Uterus (tissue), 4 donors: ENCODE measurements around the gene PANX1. TPM values are rescaled to one million over a fixed set of nuclear protein-coding genes. Genes with fewer than 3 reads are reported as not detected.

Experiments used
- DNase-seq, 2 donors: peaks; one replicate each; pipeline ENCODE4 v3.0.0-alpha.2; 2019 to 2020
- H3K27ac ChIP-seq, 2 donors: fragments of 200-600 bp; sonication (generic); 1 replicate in 1 of 2; 2 replicates in 1 of 2; pipeline ENCODE4 v1.5.1; 2016 to 2018
- H3K27me3 ChIP-seq, 2 donors: fragments of 200-600 bp; sonication (generic); one replicate each; pipeline ENCODE4 v1.5.1; 2018 to 2019; ENCODE audit warnings: control low read depth in 1 of 2
- H3K36me3 ChIP-seq, 2 donors: fragments of 200-600 bp; sonication (generic); one replicate each; pipeline ENCODE4 v1.5.1; 2019; ENCODE audit warnings: control low read depth in 1 of 2
- H3K4me1 ChIP-seq, 2 donors: fragments of 200-600 bp; sonication (generic); one replicate each; pipeline ENCODE4 v1.5.1; 2018 to 2019; ENCODE audit warnings: control low read depth in 1 of 2
- H3K4me3 ChIP-seq, 2 donors: fragments of 200-600 bp; sonication (generic); 1 replicate in 1 of 2; 2 replicates in 1 of 2; pipeline ENCODE4 v1.5.1; 2018 to 2019; ENCODE audit warnings: mild to moderate bottlenecking in 1 of 2
- H3K9me3 ChIP-seq, 2 donors: fragments of 200-600 bp; sonication (generic); one replicate each; pipeline ENCODE4 v1.5.1; 2019; ENCODE audit warnings: control low read depth in 1 of 2
- POLR2A ChIP-seq, 2 donors: fragments of 450-650 bp; IDR thresholded peaks; one replicate each; pipeline ENCODE4 v1.6.1; 2016; ENCODE audit warnings: antibody characterized with exemption in 2 of 2, mild to moderate bottlenecking in 1 of 2, moderate library complexity in 1 of 2
- intact Hi-C: fragments of 100-400 bp; cut with DNase I; formaldehyde crosslinking; loops from one replicate; pipeline ENCODE4 v1.15.1; 2023; ENCODE audit warnings: low total_unique reads
- total RNA-seq, 4 donors: library from RNA; depleted of rRNA in 3 of 4; stranded (reverse); fragments of >200 nt in 3 of 4; gene quantifications; one replicate each; pipeline versions ENCODE4 v1.1.0 to v1.2.4, GENCODE V29; 2014 to 2023
- TF ChIP-seq, protein P1 (sequence below), 4 experiments: fragments of 200-600 bp in 2 of 4; fragments of 450-650 bp in 2 of 4; sonication (generic) in 2 of 4; IDR thresholded peaks; one replicate each; pipeline ENCODE4 v1.5.1; 2016 to 2019; ENCODE audit warnings: antibody characterized with exemption in 4 of 4, mild to moderate bottlenecking in 2 of 4, moderate library complexity in 1 of 4
- donor health status: DM: yes; HTN: yes; CAD: no.

Gene PANX1
- total RNA-seq, 4 donors from 2014 or later = 4.1 to 37.9 (median 15.1) TPM

DNA sequence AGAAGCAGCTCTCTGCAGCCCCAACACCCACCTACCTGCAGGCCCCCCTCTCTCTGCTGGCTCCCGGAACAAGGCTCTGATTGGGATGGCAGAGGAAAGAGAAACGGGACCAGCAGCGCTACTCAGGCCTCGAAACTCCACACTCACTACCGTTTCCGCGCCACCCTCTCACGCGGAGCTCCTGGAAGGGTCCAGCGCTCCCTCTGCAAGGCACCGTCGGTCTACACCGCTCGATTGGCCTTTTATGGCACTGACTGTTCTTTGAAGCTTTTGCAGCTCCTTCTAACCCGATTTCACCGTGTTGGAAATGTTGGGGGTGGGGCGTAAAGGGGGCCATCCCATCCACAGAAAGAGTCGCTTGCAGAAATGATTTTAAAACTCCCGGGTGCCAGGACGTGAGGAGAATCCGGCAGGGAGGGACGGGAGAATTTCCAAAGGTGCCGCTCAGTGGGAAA is 323 bp upstream of the PANX1 start:
- H3K4me1 ChIP-seq = peaks cover 0 to 8% of the 10 kb centered on the region in 2 donors

GRCh38 chr11:94129512-94130297 is 1.1 kb downstream of the PANX1 start:
- Histone ChIP-seq H3K36me3 (no peaks in the 10 kb centered on the region), H3K27me3 (no peaks in the 10 kb centered on the region), H3K4me1 (peaks cover 0 to 8% of the 10 kb centered on the region in 2 donors), H3K4me3 (peak overlapping the region; percentile 68 to 78), H3K9me3 (no peaks in the 10 kb centered on the region), H3K27ac (peak overlapping the region; percentile 92 to 95)
- intact Hi-C loops = no loop called here
- peak in 1 of 2 donors; percentile 54 for DNase-seq
- TF ChIP-seq, protein P1, sequence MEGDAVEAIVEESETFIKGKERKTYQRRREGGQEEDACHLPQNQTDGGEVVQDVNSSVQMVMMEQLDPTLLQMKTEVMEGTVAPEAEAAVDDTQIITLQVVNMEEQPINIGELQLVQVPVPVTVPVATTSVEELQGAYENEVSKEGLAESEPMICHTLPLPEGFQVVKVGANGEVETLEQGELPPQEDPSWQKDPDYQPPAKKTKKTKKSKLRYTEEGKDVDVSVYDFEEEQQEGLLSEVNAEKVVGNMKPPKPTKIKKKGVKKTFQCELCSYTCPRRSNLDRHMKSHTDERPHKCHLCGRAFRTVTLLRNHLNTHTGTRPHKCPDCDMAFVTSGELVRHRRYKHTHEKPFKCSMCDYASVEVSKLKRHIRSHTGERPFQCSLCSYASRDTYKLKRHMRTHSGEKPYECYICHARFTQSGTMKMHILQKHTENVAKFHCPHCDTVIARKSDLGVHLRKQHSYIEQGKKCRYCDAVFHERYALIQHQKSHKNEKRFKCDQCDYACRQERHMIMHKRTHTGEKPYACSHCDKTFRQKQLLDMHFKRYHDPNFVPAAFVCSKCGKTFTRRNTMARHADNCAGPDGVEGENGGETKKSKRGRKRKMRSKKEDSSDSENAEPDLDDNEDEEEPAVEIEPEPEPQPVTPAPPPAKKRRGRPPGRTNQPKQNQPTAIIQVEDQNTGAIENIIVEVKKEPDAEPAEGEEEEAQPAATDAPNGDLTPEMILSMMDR (IDR thresholded peaks at IDR 0.05) = no peak
- no peak for TF ChIP-seq POLR2A (IDR thresholded peaks at IDR 0.05)

More for the DNA sequence above, 323 bp upstream of the PANX1 start:
- H3K9me3 ChIP-seq = no peaks in the 10 kb centered on the region
- H3K27ac ChIP-seq = peak overlapping the region; percentile 92 to 95
- no peaks in the 10 kb centered on the region for H3K27me3 ChIP-seq
- H3K36me3 ChIP-seq = no peaks in the 10 kb centered on the region
- intact Hi-C loops = no loop called here
- peak in 1 of 2 donors; percentile 58 for DNase-seq
- H3K4me3 ChIP-seq = peak overlapping the region; percentile 68 to 78
- no peak for TF ChIP-seq POLR2A (IDR thresholded peaks at IDR 0.05)
- TF ChIP-seq, protein P1 (IDR thresholded peaks at IDR 0.05) = no peak

GRCh38 chr11:94130298-94131046 is 1.8 kb downstream of the PANX1 start:
- TF ChIP-seq, protein P1 (IDR thresholded peaks at IDR 0.05) = no peak
- TF ChIP-seq POLR2A (IDR thresholded peaks at IDR 0.05) = no peak
- peak; percentile 31 to 59 for DNase-seq
- Histone ChIP-seq H3K4me1 (peaks cover 2 to 8% of the 10 kb centered on the region in 2 donors), H3K9me3 (no peaks in the 10 kb centered on the region), H3K27me3 (no peaks in the 10 kb centered on the region), H3K36me3 (no peaks in the 10 kb centered on the region), H3K27ac (peak overlapping the region; percentile 92 to 95), H3K4me3 (peak overlapping the region in 1 of 2 donors; percentile 68)
- intact Hi-C loops = no loop called here

- Histone ChIP-seq H3K36me3 (no peaks in the 10 kb centered on the region), H3K27me3 (no peaks in the 10 kb centered on the region), H3K4me3 (no peak overlapping the region), H3K9me3 (no peaks in the 10 kb centered on the region), H3K27ac (peak overlapping the region; percentile 92 to 95), H3K4me1 (peaks cover 5 to 8% of the 10 kb centered on the region in 2 donors)
- TF ChIP-seq, protein P1 (IDR thresholded peaks at IDR 0.05) = no peak
- TF ChIP-seq POLR2A (IDR thresholded peaks at IDR 0.05) = no peak
- intact Hi-C loops = no loop called here
- DNase-seq = no peak
These were observed 2.5 kb downstream of the PANX1 start for GRCh38 chr11:94131047-94131717.
